ENCODE data around the gene CUZD1. TPM values are rescaled to one million over a fixed set of nuclear protein-coding genes. Genes with fewer than 3 reads are reported as not detected.
"Not testable (repeated sequence)": the region's sequence is repeated elsewhere in the genome, so short reads cannot be mapped to it uniquely, and the experiment has no call there.

Gene CUZD1, protein sequence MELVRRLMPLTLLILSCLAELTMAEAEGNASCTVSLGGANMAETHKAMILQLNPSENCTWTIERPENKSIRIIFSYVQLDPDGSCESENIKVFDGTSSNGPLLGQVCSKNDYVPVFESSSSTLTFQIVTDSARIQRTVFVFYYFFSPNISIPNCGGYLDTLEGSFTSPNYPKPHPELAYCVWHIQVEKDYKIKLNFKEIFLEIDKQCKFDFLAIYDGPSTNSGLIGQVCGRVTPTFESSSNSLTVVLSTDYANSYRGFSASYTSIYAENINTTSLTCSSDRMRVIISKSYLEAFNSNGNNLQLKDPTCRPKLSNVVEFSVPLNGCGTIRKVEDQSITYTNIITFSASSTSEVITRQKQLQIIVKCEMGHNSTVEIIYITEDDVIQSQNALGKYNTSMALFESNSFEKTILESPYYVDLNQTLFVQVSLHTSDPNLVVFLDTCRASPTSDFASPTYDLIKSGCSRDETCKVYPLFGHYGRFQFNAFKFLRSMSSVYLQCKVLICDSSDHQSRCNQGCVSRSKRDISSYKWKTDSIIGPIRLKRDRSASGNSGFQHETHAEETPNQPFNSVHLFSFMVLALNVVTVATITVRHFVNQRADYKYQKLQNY
- 2.5 and 4.8 TPM in 2 replicates for total RNA-seq (2014; rRNA removed)
- polyA plus RNA-seq (2012) = 2.1 TPM

DNA sequence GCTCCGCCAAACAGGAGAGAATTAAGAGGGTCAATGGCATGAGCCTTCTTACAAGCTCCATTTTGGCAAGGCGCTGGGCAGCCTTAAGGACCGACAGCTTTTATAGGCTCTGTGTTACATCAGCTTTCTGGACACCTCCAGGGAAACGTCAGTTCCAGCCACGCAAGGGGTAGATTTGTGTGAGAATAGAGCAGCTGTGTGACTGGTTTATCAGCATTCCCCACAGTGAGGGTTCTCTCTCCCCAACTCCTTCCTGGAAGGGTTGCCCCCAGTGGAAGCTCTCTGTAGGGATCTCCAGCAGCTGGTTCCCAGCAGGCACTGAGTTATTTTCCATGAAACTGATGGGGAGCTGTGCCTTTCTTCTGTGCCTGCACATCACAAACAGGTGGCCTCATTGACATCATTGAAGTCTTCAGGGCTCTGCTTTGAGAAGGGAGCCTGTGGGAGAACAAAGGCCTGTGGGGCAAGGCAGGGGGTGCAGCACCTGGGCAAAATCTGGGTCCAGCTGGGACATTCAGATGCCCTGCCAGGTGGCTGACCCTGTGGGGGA, at the start of gene CUZD1:
Gene CUZD1, minus strand, starts transcription at position 75 of the 550 bp plus-strand sequence. Its CDS starts 14 bp downstream, at position 61.
- no peak for DNase-seq (ENCODE audit: low read depth)

GRCh38 chr10:122894261-122894944, 48.7 kb upstream of the CUZD1 start:
- no peak for DNase-seq (ENCODE audit: low read depth)

DNA sequence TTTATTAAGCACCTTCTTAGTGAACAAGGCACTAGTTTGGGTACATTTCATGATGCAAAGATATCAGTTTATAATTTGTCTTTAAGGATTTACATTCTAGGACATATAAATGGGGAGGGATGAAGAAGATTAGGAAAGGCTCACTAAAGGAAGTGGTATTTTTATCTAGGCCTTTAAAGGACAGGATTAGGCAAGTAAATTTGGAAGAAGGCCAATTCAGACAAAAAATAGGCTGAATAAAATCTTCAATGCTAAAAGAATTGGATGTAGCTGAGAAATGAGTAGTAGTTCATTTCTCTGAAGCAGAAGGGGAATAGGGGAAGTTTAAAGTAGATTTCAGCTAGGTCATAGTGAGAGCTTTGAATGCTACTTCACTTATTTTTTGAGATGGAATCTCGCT, 38.5 kb upstream of the CUZD1 start:
- peak; percentile 15 for DNase-seq (ENCODE audit: low read depth)

- DNase-seq (ENCODE audit: low read depth) = peak; percentile 7
Observed at GRCh38 chr10:122882766-122883165, 37.1 kb upstream of the CUZD1 start.

- DNase-seq (ENCODE audit: low read depth) = peak; percentile 98
Observed at GRCh38 chr10:122879339-122880273, 33.9 kb upstream of the CUZD1 start, which contains the start of gene FAM24B. FAM24B (minus strand) TSS chr10:122879581; CDS start chr10:122850515, 29,066 bp downstream.

GRCh38 chr10:122878799-122879338, 33.2 kb upstream of the CUZD1 start:
- DNase-seq (ENCODE audit: low read depth) = peak; percentile 36

GRCh38 chr10:122877264-122877663, 31.6 kb upstream of the CUZD1 start:
- no peak for DNase-seq (ENCODE audit: low read depth)

DNA sequence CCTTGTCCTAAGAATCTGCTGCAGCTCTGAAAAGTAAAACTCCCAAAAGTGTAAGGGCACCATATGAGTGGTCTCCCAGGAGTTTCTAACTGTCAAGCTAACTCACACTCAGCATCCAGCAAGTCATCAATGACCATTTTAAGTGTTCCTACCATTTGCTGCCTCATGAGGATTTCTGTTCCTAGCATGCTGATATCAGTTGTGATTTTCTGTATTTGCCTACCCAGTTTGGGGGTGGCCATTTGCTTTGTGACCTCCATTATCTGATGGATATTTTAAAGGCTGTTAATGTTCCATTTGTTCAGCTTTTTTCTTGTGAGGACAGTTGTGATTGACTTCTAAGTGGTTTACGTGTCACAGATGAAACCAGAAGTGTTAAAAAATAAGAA, 30.8 kb upstream of the CUZD1 start:
- no peak for DNase-seq (ENCODE audit: low read depth)

- DNase-seq (ENCODE audit: low read depth) = no peak
Observed at GRCh38 chr10:122875843-122876466, 30.3 kb upstream of the CUZD1 start.

DNA sequence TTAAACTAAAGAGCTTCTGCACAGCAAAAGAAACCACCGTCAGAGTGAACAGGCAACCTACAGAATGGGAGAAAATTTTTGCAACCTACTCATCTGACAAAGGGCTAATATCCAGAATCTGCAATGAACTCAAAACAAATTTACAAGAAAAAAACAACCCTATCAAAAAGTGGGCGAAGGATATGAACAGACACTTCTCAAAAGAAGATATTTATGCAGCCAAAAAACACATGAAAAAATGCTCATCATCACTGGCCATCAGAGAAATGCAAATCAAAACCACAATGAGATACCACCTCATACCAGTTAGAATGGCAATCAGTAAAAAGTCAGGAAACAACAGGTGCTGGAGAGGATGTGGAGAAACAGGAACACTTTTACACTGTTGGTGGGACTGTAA, 26.3 kb upstream of the CUZD1 start:
- DNase-seq (ENCODE audit: low read depth) = not testable (repeated sequence)

- not testable (repeated sequence) for DNase-seq (ENCODE audit: low read depth)
Observed at GRCh38 chr10:122868768-122869167, 23.1 kb upstream of the CUZD1 start.

- DNase-seq (ENCODE audit: low read depth) = not testable (repeated sequence)
Observed at GRCh38 chr10:122866757-122867482, 21.3 kb upstream of the CUZD1 start.

GRCh38 chr10:122864901-122865300, 19.2 kb upstream of the CUZD1 start:
- peak; percentile 81 for DNase-seq (ENCODE audit: low read depth)

DNA sequence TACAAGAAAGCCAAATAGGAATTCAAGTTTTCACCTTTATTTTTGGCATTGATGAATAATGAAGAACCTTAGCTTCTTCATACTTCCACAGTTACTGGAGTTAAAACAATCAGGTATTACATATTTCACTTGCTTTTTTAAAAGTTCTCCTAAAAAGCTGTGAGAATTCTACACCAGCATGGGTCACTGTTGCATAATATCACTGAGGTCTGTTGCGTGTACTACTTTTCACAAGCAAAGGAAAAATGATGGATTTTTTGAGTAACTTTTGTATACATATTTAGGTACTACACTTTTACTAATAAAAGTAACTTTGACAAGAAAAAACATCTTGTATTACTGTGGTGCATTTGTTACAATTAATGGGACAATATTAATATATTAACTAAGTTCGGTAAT, 18.5 kb upstream of the CUZD1 start:
- no peak for DNase-seq (ENCODE audit: low read depth)

- DNase-seq (ENCODE audit: low read depth) = no peak
Observed at GRCh38 chr10:122863216-122864193, 17.8 kb upstream of the CUZD1 start.

- DNase-seq (ENCODE audit: low read depth) = peak; percentile 87
Observed at GRCh38 chr10:122861711-122862161, 16.1 kb upstream of the CUZD1 start.

DNA sequence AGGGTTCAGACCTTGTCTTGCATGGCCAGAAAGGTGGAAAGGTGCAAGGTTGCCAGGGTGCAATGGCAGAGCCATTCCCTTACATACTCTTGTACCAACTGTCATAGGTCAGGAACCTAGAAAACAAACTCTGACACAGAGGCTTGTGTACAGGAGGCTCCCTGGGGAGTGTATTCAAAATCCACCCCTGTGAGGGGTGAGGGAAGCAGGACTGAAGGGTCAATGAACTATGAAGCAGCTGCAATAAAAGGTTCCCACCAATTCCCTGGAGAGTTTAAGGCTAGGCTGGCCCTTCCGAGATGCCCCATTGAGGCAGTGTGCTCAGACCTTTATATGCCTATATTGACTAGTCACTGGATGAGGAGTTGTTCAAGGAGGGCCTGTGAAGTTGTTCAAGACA, 13.9 kb upstream of the CUZD1 start:
- peak; percentile 56 for DNase-seq (ENCODE audit: low read depth)

GRCh38 chr10:122858042-122858441, 12.4 kb upstream of the CUZD1 start:
- not testable (repeated sequence) for DNase-seq (ENCODE audit: low read depth)
